GM21515 (cell line): ENCODE results near the gene RHPN2.
"Not testable (repeated sequence)": the region's sequence is repeated elsewhere in the genome, so short reads cannot be mapped to it uniquely, and the experiment has no call there.

ENCODE experiments used
- ATAC-seq: cut with Tn5 transposase; IDR thresholded peaks from one replicate; pipeline ENCODE4 v1.9.1; 2021; ENCODE audit not compliant: unreplicated experiment

Gene RHPN2

GRCh38 chr19:32979807-32980206 lies 84.9 kb downstream of the RHPN2 start:
- ATAC-seq: not testable (repeated sequence)

GRCh38 chr19:32977813-32978212 lies 86.9 kb downstream of the RHPN2 start:
- not testable (repeated sequence) for ATAC-seq

GRCh38 chr19:32977280-32977679 lies 87.4 kb downstream of the RHPN2 start:
- no peak for ATAC-seq

- ATAC-seq: no peak
Observed at GRCh38 chr19:32976223-32976805, 88.4 kb downstream of the RHPN2 start.

GRCh38 chr19:32971715-32972540 lies 92.8 kb downstream of the RHPN2 start, which contains the start of the genes CEP89 and FAAP24:
CEP89 (minus strand) TSS chr19:32971958; CDS start chr19:32971874, 84 bp downstream.
FAAP24 (plus strand) TSS chr19:32972242; CDS start chr19:32973197, 955 bp downstream.
- ATAC-seq: peak; percentile 96

- ATAC-seq: no peak
Observed at GRCh38 chr19:32971012-32971595, 93.6 kb downstream of the RHPN2 start.

GRCh38 chr19:32969549-32969948 lies 95.1 kb downstream of the RHPN2 start:
- ATAC-seq: no peak

GRCh38 chr19:32966750-32967149 lies 97.9 kb downstream of the RHPN2 start:
- no peak for ATAC-seq

GRCh38 chr19:32945260-32945659 lies 119.4 kb downstream of the RHPN2 start:
- ATAC-seq: no peak

GRCh38 chr19:32941273-32941672 lies 123.4 kb downstream of the RHPN2 start:
- ATAC-seq: not testable (repeated sequence)

- ATAC-seq: no peak
Observed at GRCh38 chr19:32936065-32936464, 128.6 kb downstream of the RHPN2 start.

- ATAC-seq: no peak
Observed at GRCh38 chr19:32935629-32936028, 129.1 kb downstream of the RHPN2 start.

- no peak for ATAC-seq
Observed at GRCh38 chr19:32933571-32933970, 131.1 kb downstream of the RHPN2 start.

- no peak for ATAC-seq
Observed at GRCh38 chr19:32930567-32930966, 134.1 kb downstream of the RHPN2 start.

- ATAC-seq: no peak
Observed at GRCh38 chr19:32928806-32929205, 135.9 kb downstream of the RHPN2 start.
